Measurements from ENCODE around the gene UBE2S.

Gene UBE2S

GRCh38 chr19:55368701-55369563, 38.7 kb downstream of the UBE2S start:
- H3K27ac ChIP-seq = no peak overlapping the region
- TF ChIP-seq CTCF (conservative IDR thresholded peaks at IDR 0.05) (no peak), ZFX (IDR thresholded peaks at IDR 0.05) (no peak)

- H3K27ac ChIP-seq = no peak overlapping the region
- TF ChIP-seq ZFX (IDR thresholded peaks at IDR 0.05) (no peak), CTCF (conservative IDR thresholded peaks at IDR 0.05) (no peak)
Measured at GRCh38 chr19:55368106-55368505, 39.5 kb downstream of the UBE2S start.

GRCh38 chr19:55366790-55367189, 40.8 kb downstream of the UBE2S start:
- TF ChIP-seq ZFX (IDR thresholded peaks at IDR 0.05) (no peak), CTCF (conservative IDR thresholded peaks at IDR 0.05) (no peak)
- no peak overlapping the region for H3K27ac ChIP-seq

- H3K27ac ChIP-seq = no peak overlapping the region
- TF ChIP-seq CTCF (conservative IDR thresholded peaks at IDR 0.05) = no peak
- no peak for TF ChIP-seq ZFX (IDR thresholded peaks at IDR 0.05)
Measured at GRCh38 chr19:55365964-55366363, 41.6 kb downstream of the UBE2S start.

GRCh38 chr19:55365245-55365644, 42.3 kb downstream of the UBE2S start:
- TF ChIP-seq ZFX (IDR thresholded peaks at IDR 0.05) (no peak), CTCF (conservative IDR thresholded peaks at IDR 0.05) (no peak)
- no peak overlapping the region for H3K27ac ChIP-seq

- TF ChIP-seq ZFX (IDR thresholded peaks at IDR 0.05) (no peak), CTCF (conservative IDR thresholded peaks at IDR 0.05) (no peak)
- no peak within 1 kb of the TSS for H3K27ac ChIP-seq
Measured at GRCh38 chr19:55362990-55363716, 44.4 kb downstream of the UBE2S start, which contains the start of gene GARIN5B. Gene GARIN5B, minus strand, starts transcription at chr19:55363260. Its CDS starts 194 bp downstream, at chr19:55363066.

Data from C4-2B (cell line).